IMR-90 (cell line): Measurements from ENCODE around the gene CDK5. TPM values are rescaled to one million over a fixed set of nuclear protein-coding genes. Genes with fewer than 3 reads are reported as not detected.
A peak's percentile ranks its signal among the peaks of the same experiment; 100 is the strongest.

Experiments
- ATAC-seq: fragments of 200-7000 bp; cut with Tn5 transposase; 2 replicates; pipeline ENCODE4 v1.9.1; 2020; ENCODE audit warnings: low read depth, mild to moderate bottlenecking, moderate library complexity
- BruUV-seq: library from RNA; stranded (reverse); fragments of 400-500 nt; replicated peaks from 2 replicates; lab custom pipeline; 2021; lab: Mats Ljungman, UMichigan
- CTCF ChIA-PET: fragments of 300-600 bp; formaldehyde crosslinking; extraction: SDS; loops from one replicate; lab custom pipeline; 2021; ENCODE audit warnings: antibody characterized with exemption; lab: Yijun Ruan, JAX
- POLR2A ChIA-PET: fragments of 300-600 bp; sonication (Branson Sonifier 250); formaldehyde crosslinking; loops from one replicate; lab custom pipeline; 2022; ENCODE audit warnings: antibody characterized with exemption; ENCODE audit not compliant: unreplicated experiment; lab: Charles Lee
- DNase-seq: peaks from one replicate; pipeline ENCODE4 v3.0.0; 2013
- H2AFZ ChIP-seq: replicated peaks from 2 replicates; pipeline ENCODE3; 2013; ENCODE audit warnings: low read length, mild to moderate bottlenecking; ENCODE audit not compliant: poor library complexity
- H2AK5ac ChIP-seq: 2 replicates; pipeline ENCODE4 v1.6.1; 2013; ENCODE audit warnings: low read depth, low read length, inconsistent platforms
- H2AK9ac ChIP-seq: replicated peaks from 2 replicates; pipeline ENCODE3; 2013; ENCODE audit warnings: mild to moderate bottlenecking, low read depth, low read length, moderate library complexity; ENCODE audit not compliant: poor library complexity
- H2BK120ac ChIP-seq: 2 replicates; pipeline ENCODE4 v1.6.1; 2013; ENCODE audit warnings: low read depth, low read length, inconsistent platforms
- H2BK15ac ChIP-seq: 3 replicates; pipeline ENCODE4 v1.6.1; 2013; ENCODE audit warnings: low read depth, low read length, inconsistent platforms
- H2BK20ac ChIP-seq: 2 replicates; pipeline ENCODE4 v1.6.1; 2013; ENCODE audit warnings: low read depth, mild to moderate bottlenecking, inconsistent platforms, low read length, moderate library complexity
- H2BK5ac ChIP-seq: 2 replicates; pipeline ENCODE4 v1.6.1; 2013; ENCODE audit warnings: mild to moderate bottlenecking, low read depth, low read length, inconsistent platforms; ENCODE audit not compliant: poor library complexity, severe bottlenecking
- H3K14ac ChIP-seq: replicated peaks from 2 replicates; pipeline ENCODE4 v1.6.1; 2013; ENCODE audit warnings: low read depth, low read length, inconsistent platforms
- H3K18ac ChIP-seq: 2 replicates; pipeline ENCODE4 v1.6.1; 2013; ENCODE audit warnings: low read depth, low read length, control low read depth
- H3K23ac ChIP-seq: 2 replicates; pipeline ENCODE4 v1.6.1; 2013; ENCODE audit warnings: low read depth, low read length, inconsistent platforms
- H3K27ac ChIP-seq: 2 replicates; pipeline ENCODE4 v1.5.1; 2013; ENCODE audit warnings: mild to moderate bottlenecking, control low read depth, low read length; ENCODE audit not compliant: insufficient read depth
- H3K27me3 ChIP-seq: 2 replicates; pipeline ENCODE4 v1.6.1; 2013; ENCODE audit warnings: low read length; ENCODE audit not compliant: control insufficient read depth, insufficient read depth
- H3K36me3 ChIP-seq: 2 replicates; pipeline ENCODE4 v1.6.1; 2013; ENCODE audit warnings: low read length, mixed read lengths; ENCODE audit not compliant: control insufficient read depth, insufficient read depth
- H3K4ac ChIP-seq: 2 replicates; pipeline ENCODE4 v1.6.1; 2013; ENCODE audit warnings: low read depth, low read length, inconsistent platforms
- H3K4me1 ChIP-seq: 2 replicates; pipeline ENCODE4 v1.6.1; 2013; ENCODE audit warnings: low read length, mixed read lengths; ENCODE audit not compliant: control insufficient read depth, insufficient read depth
- H3K4me2 ChIP-seq: 2 replicates; pipeline ENCODE4 v1.6.1; 2013; ENCODE audit warnings: low read depth, mild to moderate bottlenecking, control low read depth, low read length, moderate library complexity
- H3K4me3 ChIP-seq: 2 replicates; pipeline ENCODE4 v1.5.1; 2013; ENCODE audit warnings: low read depth, mild to moderate bottlenecking, control low read depth, low read length, moderate library complexity; ENCODE audit not compliant: insufficient read depth
- H3K56ac ChIP-seq: 2 replicates; pipeline ENCODE4 v1.6.1; 2013; ENCODE audit warnings: low read length, inconsistent platforms; ENCODE audit not compliant: insufficient read depth; ENCODE audit errors: extremely low read depth
- H3K79me1 ChIP-seq, 2 experiments: 2 replicates each; pipeline ENCODE4 v1.6.1; 2013; ENCODE audit warnings: low read length in 2 of 2, inconsistent platforms in 1 of 2, low read depth in 1 of 2
- H3K9ac ChIP-seq: 2 replicates; pipeline ENCODE4 v1.6.1; 2013; ENCODE audit warnings: low read depth, low read length, control low read depth
- H3K9me1 ChIP-seq: 2 replicates; pipeline ENCODE4 v1.6.1; 2013; ENCODE audit warnings: low read length, inconsistent platforms; ENCODE audit not compliant: insufficient read depth
- H3K9me3 ChIP-seq: 2 replicates; pipeline ENCODE4 v1.6.1; 2013; ENCODE audit warnings: low read length; ENCODE audit not compliant: control insufficient read depth, insufficient read depth
- H4K20me1 ChIP-seq: 2 replicates; pipeline ENCODE4 v1.6.1; 2013; ENCODE audit warnings: low read length, inconsistent platforms; ENCODE audit not compliant: insufficient read depth
- H4K5ac ChIP-seq: 2 replicates; pipeline ENCODE4 v1.6.1; 2013; ENCODE audit warnings: mild to moderate bottlenecking, low read depth, low read length, control low read depth
- H4K8ac ChIP-seq, 2 experiments: 2 replicates each; pipeline ENCODE4 v1.6.1; 2013; ENCODE audit warnings: low read depth in 2 of 2, low read length in 2 of 2, control low read depth in 1 of 2, inconsistent platforms in 1 of 2
- H4K91ac ChIP-seq: 2 replicates; pipeline ENCODE4 v1.6.1; 2013; ENCODE audit warnings: low read depth, low read length, inconsistent platforms; ENCODE audit not compliant: insufficient read depth
- CHD1 ChIP-seq: IDR thresholded peaks from 2 replicates; pipeline ENCODE4 v1.6.1; 2012; ENCODE audit warnings: low read depth, low read length, improper control_type of control experiment
- ELK1 ChIP-seq: fragments of 150-350 bp; IDR thresholded peaks from 2 replicates; pipeline ENCODE4 v1.6.1; 2016; ENCODE audit warnings: low read depth, mild to moderate bottlenecking, low read length, moderate library complexity, borderline replicate concordance
- FOS ChIP-seq: fragments of 150-350 bp; IDR thresholded peaks from 2 replicates; pipeline ENCODE4 v1.6.1; 2016; ENCODE audit warnings: low read depth, low read length
- MAFK ChIP-seq: IDR thresholded peaks from 2 replicates; pipeline ENCODE4 v1.6.1; 2012; ENCODE audit warnings: low read depth, low read length, improper control_type of control experiment
- MAZ ChIP-seq: IDR thresholded peaks from 2 replicates; pipeline ENCODE4 v1.6.1; 2012; ENCODE audit warnings: low read depth, mild to moderate bottlenecking, low read length, improper control_type of control experiment, moderate library complexity, borderline replicate concordance
- MXI1 ChIP-seq: IDR thresholded peaks from 2 replicates; pipeline ENCODE4 v1.6.1; 2012; ENCODE audit warnings: low read depth, mild to moderate bottlenecking, low read length, moderate library complexity, borderline replicate concordance
- NFE2L2 ChIP-seq: fragments of 150-350 bp; IDR thresholded peaks from 2 replicates; pipeline ENCODE4 v1.6.1; 2016; ENCODE audit warnings: low read depth, mild to moderate bottlenecking, low read length
- RAD21 ChIP-seq: IDR thresholded peaks from 2 replicates; pipeline ENCODE4 v1.6.1; 2012; ENCODE audit warnings: low read length, improper control_type of control experiment
- RCOR1 ChIP-seq: IDR thresholded peaks from 2 replicates; pipeline ENCODE4 v1.6.1; 2012; ENCODE audit warnings: mild to moderate bottlenecking, low read length, improper control_type of control experiment; ENCODE audit not compliant: insufficient replicate concordance
- RFX5 ChIP-seq: IDR thresholded peaks from 2 replicates; pipeline ENCODE4 v1.8.0; 2012; ENCODE audit warnings: low read depth, mild to moderate bottlenecking, low read length, moderate library complexity
- SMC3 ChIP-seq: fragments of 150-350 bp; IDR thresholded peaks from 2 replicates; pipeline ENCODE4 v1.6.1; 2016; ENCODE audit warnings: low read depth, mild to moderate bottlenecking, antibody characterized with exemption, low read length, moderate library complexity
- WGBS, 2 experiments: methylation state at CpG; one replicate each; pipeline versions ENCODE4 v1.1.5 to v1.1.7; 2013; ENCODE audit warnings: missing lambda C conversion rate in 2 of 2; ENCODE audit not compliant: insufficient read length in 1 of 2; ENCODE audit errors: extremely low coverage in 2 of 2; 5-methylcytosine and 5-hydroxymethylcytosine counted together
- dilution Hi-C: fragments of 300-500 bp; cut with HindIII; formaldehyde crosslinking; loops from one replicate; pipeline ENCODE4 v1.14.3; 2018; ENCODE audit warnings: low sequenced_read_pairs; ENCODE audit not compliant: unreplicated experiment
- in situ Hi-C: fragments of 300-500 bp; cut with MboI; formaldehyde crosslinking; loops from 3 replicates; pipeline ENCODE4 v1.14.3; 2019; ENCODE audit warnings: low sequenced_read_pairs, inconsistent platforms, mixed read lengths
- intact Hi-C: fragments of 100-400 bp; cut with micrococcal nuclease; formaldehyde crosslinking; loops from 2 replicates; pipeline ENCODE4 v1.10.0; 2022
- polyA plus RNA-seq, 3 experiments: library from polyadenylated mRNA; depleted of rRNA; stranded (reverse); fragments of >200 nt; gene quantifications; 2 replicates each; pipeline ENCODE4 v1.2.3, GENCODE V29; 2012; ENCODE audit warnings: low replicate concordance in 1 of 3
- total RNA-seq: library from RNA; depleted of rRNA; stranded (reverse); fragments of >200 nt; gene quantifications from 2 replicates; pipeline ENCODE4 v1.2.3, GENCODE V29; 2012
- TF ChIP-seq, protein P1 (sequence below): conservative IDR thresholded peaks from 2 replicates; pipeline ENCODE4 v1.5.1; 2012; ENCODE audit warnings: mild to moderate bottlenecking, low read depth, low read length, improper control_type of control experiment

The CDK5 gene
- total and polyA plus RNA-seq, 2 of the 4 experiments (the other 2 are of a cell fraction) = 22.4 to 34.8 TPM

DNA sequence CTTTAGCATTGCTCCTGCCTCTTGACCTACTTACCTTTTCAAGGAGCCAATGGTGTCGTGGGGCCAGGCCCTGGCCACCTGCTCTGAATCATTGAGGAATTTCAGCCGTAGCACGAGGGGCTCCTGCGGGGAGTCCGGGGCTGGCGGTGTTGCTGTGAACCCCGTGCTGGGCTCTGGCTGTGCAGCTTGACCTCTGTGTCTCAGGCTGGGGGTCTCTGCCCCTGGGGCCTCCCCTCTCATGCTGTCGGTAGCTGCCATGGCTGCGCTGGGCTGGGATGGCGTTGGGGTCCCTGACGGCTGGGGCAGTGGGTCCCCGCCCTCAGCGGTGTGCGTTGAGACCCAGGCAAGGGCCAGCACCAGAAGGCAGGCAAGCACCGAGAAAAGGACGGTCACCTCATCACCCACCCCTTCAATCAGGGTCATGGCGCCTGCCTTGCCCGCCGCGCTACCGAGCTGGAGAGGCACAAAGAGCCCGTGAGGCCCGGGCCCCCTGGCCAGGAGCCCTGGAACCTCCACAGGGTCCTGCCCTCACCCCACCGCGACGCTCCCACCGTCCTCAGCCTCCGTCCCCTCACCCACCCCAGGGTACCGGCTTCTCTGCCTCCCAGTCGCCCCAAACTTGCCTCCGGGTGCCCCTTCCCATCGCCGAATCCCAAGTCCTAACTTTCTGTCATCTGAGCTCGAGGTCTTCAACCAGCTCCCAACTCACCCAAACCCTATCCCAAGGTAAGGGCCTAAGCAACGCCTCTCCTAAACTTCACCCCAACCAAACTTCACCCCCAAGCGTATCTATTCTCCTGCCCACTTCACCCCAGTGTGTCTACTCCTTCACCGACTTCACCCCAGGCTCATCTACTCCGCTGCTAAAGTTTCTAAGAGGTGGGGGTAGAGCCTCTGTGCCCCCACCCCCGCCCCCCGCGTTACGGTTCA, 24.7 kb upstream of the CDK5 start:
- H4K5ac ChIP-seq = peak overlapping the region; percentile 56
- BruUV-seq = no TSS peak
- H3K4ac ChIP-seq = peak overlapping the region; percentile 93
- peak overlapping the region; percentile 91 for H3K23ac ChIP-seq
- peak overlapping the region; percentile 84 for H2BK5ac ChIP-seq
- DNase-seq (no peak), ATAC-seq (no peak)
- ChIA-PET CTCF (no interaction called here), POLR2A (no interaction called here)
- peaks cover 7% of the 10 kb centered on the region; the same call in 1 of the 2 replicates for H3K36me3 ChIP-seq
- peak overlapping the region; percentile 54; the same call in 1 of the 2 replicates for H3K56ac ChIP-seq
- in situ Hi-C loops = no loop called here
- H3K4me2 ChIP-seq = peak overlapping the region; percentile 99
- H4K91ac ChIP-seq = peak overlapping the region; percentile 75
- WGBS, 2 experiments = 59% methylated on average over 19 of the region's 42 CpGs; no CpG with 5 or more reads in 1 of the 2 experiments
- H3K14ac ChIP-seq = peak overlapping the region; percentile 85
- H2BK15ac ChIP-seq = 0 out of 3 replicates have a peak overlapping the region, but pooled peaks have one; percentile 52
- H2BK120ac ChIP-seq = peak overlapping the region; percentile 37; the same call in 1 of the 2 replicates
- peak overlapping the region; percentile 37; the same call in 1 of the 2 replicates for H2BK20ac ChIP-seq
- peak overlapping the region; percentile 82 to 86; a peak in 2 of 4 replicates for H4K8ac ChIP-seq
- no peaks in the 10 kb centered on the region for H3K27me3 ChIP-seq
- peak overlapping the region; percentile 91 for H3K27ac ChIP-seq
- H3K9me3 ChIP-seq = no peaks in the 10 kb centered on the region
- peak overlapping the region; percentile 90 for H2AK9ac ChIP-seq
- dilution Hi-C loops = no loop called here
- peak overlapping the region; percentile 75 for H3K4me3 ChIP-seq
- peaks cover 9% of the 10 kb centered on the region; the same call in 1 of the 2 replicates for H4K20me1 ChIP-seq
- peak overlapping the region; percentile 80 for H2AK5ac ChIP-seq
- peaks cover 25% of the 10 kb centered on the region for H3K4me1 ChIP-seq
- H3K9me1 ChIP-seq = peaks cover 6% of the 10 kb centered on the region; the same call in 1 of the 2 replicates
- H3K18ac ChIP-seq = no peak overlapping the region
- peak overlapping the region; percentile 84 for H3K9ac ChIP-seq
- intact Hi-C loops = no loop called here
- peak overlapping the region; percentile 91 for H2AFZ ChIP-seq
- peaks cover 10 to 45% of the 10 kb centered on the region in 2 experiments; a peak in 3 of 4 replicates for H3K79me1 ChIP-seq
- TF ChIP-seq MXI1 (no peak), SMC3 (no peak), ELK1 (no peak), RFX5 (no peak), NFE2L2 (no peak), RAD21 (no peak), RCOR1 (no peak), FOS (no peak), MAZ (no peak), MAFK (no peak), CHD1 (no peak)
- TF ChIP-seq, protein P1, sequence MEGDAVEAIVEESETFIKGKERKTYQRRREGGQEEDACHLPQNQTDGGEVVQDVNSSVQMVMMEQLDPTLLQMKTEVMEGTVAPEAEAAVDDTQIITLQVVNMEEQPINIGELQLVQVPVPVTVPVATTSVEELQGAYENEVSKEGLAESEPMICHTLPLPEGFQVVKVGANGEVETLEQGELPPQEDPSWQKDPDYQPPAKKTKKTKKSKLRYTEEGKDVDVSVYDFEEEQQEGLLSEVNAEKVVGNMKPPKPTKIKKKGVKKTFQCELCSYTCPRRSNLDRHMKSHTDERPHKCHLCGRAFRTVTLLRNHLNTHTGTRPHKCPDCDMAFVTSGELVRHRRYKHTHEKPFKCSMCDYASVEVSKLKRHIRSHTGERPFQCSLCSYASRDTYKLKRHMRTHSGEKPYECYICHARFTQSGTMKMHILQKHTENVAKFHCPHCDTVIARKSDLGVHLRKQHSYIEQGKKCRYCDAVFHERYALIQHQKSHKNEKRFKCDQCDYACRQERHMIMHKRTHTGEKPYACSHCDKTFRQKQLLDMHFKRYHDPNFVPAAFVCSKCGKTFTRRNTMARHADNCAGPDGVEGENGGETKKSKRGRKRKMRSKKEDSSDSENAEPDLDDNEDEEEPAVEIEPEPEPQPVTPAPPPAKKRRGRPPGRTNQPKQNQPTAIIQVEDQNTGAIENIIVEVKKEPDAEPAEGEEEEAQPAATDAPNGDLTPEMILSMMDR = no peak
